ENCODE results near the gene PPIP5K2.
"Not testable (repeated sequence)": the region's sequence is repeated elsewhere in the genome, so short reads cannot be mapped to it uniquely, and the experiment has no call there.

PPIP5K2 gene

DNA sequence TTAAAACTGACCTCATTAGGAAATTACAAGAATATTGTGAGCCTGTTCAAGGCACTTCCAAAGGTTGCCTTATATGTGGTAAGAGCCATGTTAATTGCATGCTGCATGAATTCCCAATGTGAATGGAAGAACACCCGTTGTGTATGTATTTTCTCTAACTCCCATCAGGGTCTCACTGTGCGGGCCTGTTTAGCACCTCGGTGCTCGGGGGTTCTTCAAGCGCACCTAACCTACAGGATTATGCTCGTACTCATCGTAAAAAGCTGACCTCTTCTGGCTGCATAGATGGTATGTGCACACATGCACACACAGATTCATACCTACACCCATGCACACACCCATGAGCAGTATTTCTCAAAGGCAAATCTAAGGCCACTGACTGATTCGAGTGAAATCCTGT, 66.1 kb downstream of the PPIP5K2 start:
- TF ChIP-seq CTCF (IDR thresholded peaks at IDR 0.05; ENCODE audit: low read depth, low read length, missing control alignments), result no peak
- in situ Hi-C loops (cut with HindIII; ENCODE audit: low sequenced_read_pairs), result no loop called here
- no peak overlapping the region for H3K4me3 ChIP-seq (ENCODE audit: low read depth, low read length)

GRCh38 chr5:103188436-103188835, 68.3 kb downstream of the PPIP5K2 start:
- in situ Hi-C loops (cut with HindIII; ENCODE audit: low sequenced_read_pairs), result no loop called here
- no peak overlapping the region for H3K4me3 ChIP-seq (ENCODE audit: low read depth, low read length)
- TF ChIP-seq CTCF (IDR thresholded peaks at IDR 0.05; ENCODE audit: low read depth, low read length, missing control alignments), result no peak
- no peak for DNase-seq (ENCODE audit: low read depth)

More for the DNA sequence above, 66.1 kb downstream of the PPIP5K2 start:
- DNase-seq (ENCODE audit: low read depth), result no peak

- TF ChIP-seq CTCF (IDR thresholded peaks at IDR 0.05; ENCODE audit: low read depth, low read length, missing control alignments), result no peak
- in situ Hi-C loops (cut with HindIII; ENCODE audit: low sequenced_read_pairs), result no loop called here
- no peak overlapping the region for H3K4me3 ChIP-seq (ENCODE audit: low read depth, low read length)
- DNase-seq (ENCODE audit: low read depth), result no peak
Measured at GRCh38 chr5:103203226-103203625, 83.1 kb downstream of the PPIP5K2 start.

DNA sequence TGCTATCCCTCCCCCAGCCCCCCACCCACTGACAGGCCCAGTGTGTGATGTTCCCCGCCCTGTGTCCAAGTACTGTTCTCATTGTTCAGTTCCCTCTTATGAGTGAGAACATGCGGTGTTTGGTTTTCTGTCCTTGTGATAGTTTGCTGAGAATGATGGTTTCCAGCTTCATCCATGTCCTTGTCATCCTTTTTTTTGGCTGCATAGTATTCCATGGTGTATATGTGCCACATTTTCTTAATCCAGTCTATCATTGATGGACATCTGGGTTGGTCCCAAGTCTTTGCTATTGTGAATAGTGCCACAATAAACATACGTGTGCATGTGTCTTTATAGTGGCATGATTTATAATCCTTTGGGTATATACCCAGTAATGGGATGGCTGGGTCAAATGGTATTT, 84.9 kb downstream of the PPIP5K2 start:
- in situ Hi-C loops (cut with HindIII; ENCODE audit: low sequenced_read_pairs); H3K4me3 ChIP-seq (ENCODE audit: low read depth, low read length): not testable (repeated sequence)

DNA sequence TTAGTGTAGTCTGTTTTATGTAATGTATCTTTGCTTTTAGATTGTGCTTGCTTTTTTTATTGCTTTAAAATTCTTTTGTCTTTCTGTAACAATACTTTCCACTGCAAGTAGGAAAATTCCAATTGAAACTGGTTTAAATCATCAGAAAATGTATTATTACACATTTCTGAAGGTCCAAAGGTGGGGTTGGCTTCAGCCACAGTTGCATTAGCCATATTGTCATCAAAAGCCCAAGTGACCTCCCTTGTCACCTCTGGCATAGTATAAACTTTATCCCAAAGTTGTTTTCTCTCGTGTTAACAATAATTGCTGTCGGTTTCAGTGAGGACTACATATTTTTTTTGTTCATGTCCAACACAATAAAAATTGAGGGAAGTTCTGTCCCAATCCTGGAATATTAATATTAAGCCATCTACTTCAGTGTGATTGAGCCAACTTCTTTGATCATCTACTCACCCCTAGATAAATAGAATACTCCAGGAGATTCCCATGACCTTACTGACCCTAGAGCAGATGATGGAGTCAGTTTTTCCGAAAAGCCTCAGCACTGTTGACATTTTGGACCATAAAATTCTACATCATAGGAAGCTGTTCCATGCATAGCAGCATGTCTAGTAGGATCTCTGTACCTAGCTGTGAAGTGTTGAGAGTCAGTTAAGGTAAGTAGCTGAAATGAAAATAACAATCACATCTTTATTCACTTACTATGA, 86.0 kb downstream of the PPIP5K2 start:
- H3K4me3 ChIP-seq (ENCODE audit: low read depth, low read length), result no peak overlapping the region
- no peak for TF ChIP-seq CTCF (IDR thresholded peaks at IDR 0.05; ENCODE audit: low read depth, low read length, missing control alignments)
- no peak for DNase-seq (ENCODE audit: low read depth)
- in situ Hi-C loops (cut with HindIII; ENCODE audit: low sequenced_read_pairs), result no loop called here

More for the DNA sequence above, 84.9 kb downstream of the PPIP5K2 start:
- DNase-seq (ENCODE audit: low read depth), result not testable (repeated sequence)

DNA sequence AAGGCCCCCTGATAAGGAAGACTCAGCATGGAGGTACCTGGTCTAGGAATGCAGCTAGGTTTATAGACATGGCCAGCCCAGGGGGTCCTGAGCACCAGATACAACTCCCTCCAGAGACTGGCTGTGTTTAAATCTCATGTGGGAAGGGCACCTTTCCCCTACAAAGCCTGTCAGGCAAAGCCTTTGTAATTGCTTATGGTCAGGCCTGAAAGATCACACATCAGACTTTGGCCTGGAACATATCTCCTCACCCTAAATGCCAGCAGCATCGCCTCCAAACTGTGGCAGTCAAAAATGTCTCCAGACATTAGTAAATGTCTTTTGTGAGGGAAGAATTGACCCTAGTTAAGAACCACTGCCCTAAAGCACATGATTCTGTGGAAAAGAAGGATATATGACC, 86.9 kb downstream of the PPIP5K2 start:
- no peak for DNase-seq (ENCODE audit: low read depth)
- no peak overlapping the region for H3K4me3 ChIP-seq (ENCODE audit: low read depth, low read length)
- TF ChIP-seq CTCF (IDR thresholded peaks at IDR 0.05; ENCODE audit: low read depth, low read length, missing control alignments), result no peak
- in situ Hi-C loops (cut with HindIII; ENCODE audit: low sequenced_read_pairs), result no loop called here

- no peak overlapping the region for H3K4me3 ChIP-seq (ENCODE audit: low read depth, low read length)
- in situ Hi-C loops (cut with HindIII; ENCODE audit: low sequenced_read_pairs), result no loop called here
- no peak for TF ChIP-seq CTCF (IDR thresholded peaks at IDR 0.05; ENCODE audit: low read depth, low read length, missing control alignments)
- DNase-seq (ENCODE audit: low read depth), result no peak
Measured at GRCh38 chr5:103207653-103208052, 87.6 kb downstream of the PPIP5K2 start.

All from astrocyte of the cerebellum (primary cell).